ENCODE results near the gene RAB22A.

GRCh38 chr20:58359441-58359840, 49.9 kb downstream of the RAB22A start:
- TF ChIP-seq, protein P1, sequence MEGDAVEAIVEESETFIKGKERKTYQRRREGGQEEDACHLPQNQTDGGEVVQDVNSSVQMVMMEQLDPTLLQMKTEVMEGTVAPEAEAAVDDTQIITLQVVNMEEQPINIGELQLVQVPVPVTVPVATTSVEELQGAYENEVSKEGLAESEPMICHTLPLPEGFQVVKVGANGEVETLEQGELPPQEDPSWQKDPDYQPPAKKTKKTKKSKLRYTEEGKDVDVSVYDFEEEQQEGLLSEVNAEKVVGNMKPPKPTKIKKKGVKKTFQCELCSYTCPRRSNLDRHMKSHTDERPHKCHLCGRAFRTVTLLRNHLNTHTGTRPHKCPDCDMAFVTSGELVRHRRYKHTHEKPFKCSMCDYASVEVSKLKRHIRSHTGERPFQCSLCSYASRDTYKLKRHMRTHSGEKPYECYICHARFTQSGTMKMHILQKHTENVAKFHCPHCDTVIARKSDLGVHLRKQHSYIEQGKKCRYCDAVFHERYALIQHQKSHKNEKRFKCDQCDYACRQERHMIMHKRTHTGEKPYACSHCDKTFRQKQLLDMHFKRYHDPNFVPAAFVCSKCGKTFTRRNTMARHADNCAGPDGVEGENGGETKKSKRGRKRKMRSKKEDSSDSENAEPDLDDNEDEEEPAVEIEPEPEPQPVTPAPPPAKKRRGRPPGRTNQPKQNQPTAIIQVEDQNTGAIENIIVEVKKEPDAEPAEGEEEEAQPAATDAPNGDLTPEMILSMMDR (IDR thresholded peaks at IDR 0.05), result no peak
- TF ChIP-seq POLR2AphosphoS5 (IDR thresholded peaks at IDR 0.05), result no peak
